WI38 (cell line): Measurements from ENCODE around the gene UTP25.
A peak's percentile ranks its signal among the peaks of the same experiment; 100 is the strongest.

Experiments
- H3K4me3 ChIP-seq: 2 replicates; pipeline ENCODE4 v1.5.1; 2011; ENCODE audit warnings: low read depth, mild to moderate bottlenecking, control low read depth, low read length
- TF ChIP-seq, protein P1 (sequence below): IDR thresholded peaks from 2 replicates; pipeline ENCODE4 v1.5.1; 2012; ENCODE audit warnings: low read depth, mild to moderate bottlenecking, control low read depth, low read length

Gene UTP25

DNA sequence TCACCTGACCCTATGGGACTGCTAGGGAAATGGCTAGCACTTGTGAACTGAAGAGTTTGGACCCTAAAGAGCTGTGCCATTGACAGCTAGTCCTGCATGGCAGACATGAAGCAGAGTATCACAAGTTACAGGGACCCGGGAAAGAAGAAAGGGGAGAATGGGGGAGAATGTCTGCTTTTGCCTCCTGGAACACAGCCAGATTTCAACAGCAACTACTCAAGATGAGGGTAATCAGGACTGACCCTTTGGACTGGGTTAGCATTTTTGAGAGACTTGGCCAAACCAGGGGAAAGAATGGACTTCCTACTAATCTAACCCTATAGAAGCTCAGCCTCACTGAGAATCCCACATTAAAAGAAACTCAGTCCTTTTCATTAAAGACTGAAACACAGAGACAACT is 8.7 kb upstream of the UTP25 start:
- TF ChIP-seq, protein P1, sequence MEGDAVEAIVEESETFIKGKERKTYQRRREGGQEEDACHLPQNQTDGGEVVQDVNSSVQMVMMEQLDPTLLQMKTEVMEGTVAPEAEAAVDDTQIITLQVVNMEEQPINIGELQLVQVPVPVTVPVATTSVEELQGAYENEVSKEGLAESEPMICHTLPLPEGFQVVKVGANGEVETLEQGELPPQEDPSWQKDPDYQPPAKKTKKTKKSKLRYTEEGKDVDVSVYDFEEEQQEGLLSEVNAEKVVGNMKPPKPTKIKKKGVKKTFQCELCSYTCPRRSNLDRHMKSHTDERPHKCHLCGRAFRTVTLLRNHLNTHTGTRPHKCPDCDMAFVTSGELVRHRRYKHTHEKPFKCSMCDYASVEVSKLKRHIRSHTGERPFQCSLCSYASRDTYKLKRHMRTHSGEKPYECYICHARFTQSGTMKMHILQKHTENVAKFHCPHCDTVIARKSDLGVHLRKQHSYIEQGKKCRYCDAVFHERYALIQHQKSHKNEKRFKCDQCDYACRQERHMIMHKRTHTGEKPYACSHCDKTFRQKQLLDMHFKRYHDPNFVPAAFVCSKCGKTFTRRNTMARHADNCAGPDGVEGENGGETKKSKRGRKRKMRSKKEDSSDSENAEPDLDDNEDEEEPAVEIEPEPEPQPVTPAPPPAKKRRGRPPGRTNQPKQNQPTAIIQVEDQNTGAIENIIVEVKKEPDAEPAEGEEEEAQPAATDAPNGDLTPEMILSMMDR, result no peak
- H3K4me3 ChIP-seq, result no peak overlapping the region

DNA sequence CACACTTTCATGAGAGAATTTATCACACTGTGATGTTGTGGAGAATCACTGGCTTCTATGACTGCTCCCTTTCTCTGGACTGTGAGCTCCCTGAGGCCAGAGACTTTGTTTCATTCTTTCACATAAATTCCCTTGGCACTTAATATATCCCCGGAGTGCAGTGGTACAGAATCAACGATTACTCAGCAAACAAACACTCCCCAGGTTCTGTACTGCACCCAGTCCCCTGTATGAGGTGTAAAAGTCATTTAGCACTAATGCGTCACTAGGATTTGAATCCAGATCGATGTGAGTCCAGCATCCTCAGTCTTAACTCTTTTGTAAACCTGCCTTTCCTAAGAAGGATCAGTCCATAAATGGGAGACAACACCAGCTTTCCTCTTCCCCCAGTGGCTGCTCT is 6.8 kb upstream of the UTP25 start:
- TF ChIP-seq, protein P1, result no peak
- H3K4me3 ChIP-seq, result no peak overlapping the region

DNA sequence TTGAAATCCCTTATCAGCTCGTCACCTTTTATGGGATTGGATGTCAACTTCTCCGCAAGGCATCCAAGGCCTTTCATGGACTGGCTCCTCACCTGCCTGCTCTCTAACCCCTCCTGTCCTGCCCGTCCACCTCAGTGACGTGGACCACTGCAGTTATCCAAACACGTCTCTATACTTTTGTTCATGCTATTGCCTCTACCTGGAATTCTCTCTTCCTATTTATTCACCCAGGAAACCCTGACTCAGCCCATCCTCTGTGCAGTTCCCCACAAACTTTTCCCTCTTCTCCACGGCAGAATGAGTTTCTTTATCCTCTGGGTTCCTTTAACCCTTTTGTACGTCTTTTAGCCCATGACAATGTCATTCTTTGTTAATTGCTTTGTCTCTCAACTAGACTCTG is 5.1 kb upstream of the UTP25 start:
- peak overlapping the region; percentile 35 for H3K4me3 ChIP-seq
- TF ChIP-seq, protein P1, result no peak

DNA sequence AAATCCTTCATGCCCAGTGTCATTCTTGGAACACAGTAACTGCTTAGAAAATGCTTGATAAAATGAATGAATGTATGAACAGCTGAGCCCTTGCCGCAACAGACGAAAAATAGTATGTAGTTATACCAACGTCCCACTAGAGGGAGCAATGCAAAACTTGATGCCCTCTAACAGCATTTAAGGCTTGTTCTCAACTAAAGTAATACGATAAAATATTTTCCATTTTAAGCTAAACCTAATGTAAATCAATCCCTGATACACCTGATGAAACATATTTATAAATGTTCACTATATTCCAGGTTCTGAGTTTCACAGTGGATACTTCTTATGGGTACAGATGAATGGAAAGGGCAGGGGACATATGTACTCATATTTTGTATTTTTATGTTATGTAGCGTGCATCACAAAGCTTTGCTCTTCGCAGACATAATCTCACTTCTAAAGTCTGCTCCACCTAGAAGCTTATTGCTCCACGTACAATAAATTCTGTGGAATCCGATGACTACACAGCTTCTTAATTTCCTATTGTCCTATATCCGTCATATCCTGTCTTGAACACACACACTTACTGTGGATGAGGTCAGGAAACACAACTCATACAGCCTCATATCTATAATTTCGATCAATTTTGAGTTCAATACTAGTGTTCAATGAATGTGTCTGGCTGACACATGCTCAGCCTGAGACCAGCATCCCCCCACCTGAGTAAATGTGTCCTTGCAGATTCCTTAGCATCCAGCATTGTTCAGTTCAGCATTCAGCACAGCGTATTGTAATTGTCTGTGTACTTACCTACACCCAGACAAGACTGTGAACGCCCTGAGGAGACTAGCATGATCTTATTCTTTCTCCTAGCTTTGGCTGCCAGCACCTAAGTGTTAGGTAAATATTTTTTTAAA is 4.4 kb upstream of the UTP25 start:
- peak overlapping the region; percentile 35 for H3K4me3 ChIP-seq

DNA sequence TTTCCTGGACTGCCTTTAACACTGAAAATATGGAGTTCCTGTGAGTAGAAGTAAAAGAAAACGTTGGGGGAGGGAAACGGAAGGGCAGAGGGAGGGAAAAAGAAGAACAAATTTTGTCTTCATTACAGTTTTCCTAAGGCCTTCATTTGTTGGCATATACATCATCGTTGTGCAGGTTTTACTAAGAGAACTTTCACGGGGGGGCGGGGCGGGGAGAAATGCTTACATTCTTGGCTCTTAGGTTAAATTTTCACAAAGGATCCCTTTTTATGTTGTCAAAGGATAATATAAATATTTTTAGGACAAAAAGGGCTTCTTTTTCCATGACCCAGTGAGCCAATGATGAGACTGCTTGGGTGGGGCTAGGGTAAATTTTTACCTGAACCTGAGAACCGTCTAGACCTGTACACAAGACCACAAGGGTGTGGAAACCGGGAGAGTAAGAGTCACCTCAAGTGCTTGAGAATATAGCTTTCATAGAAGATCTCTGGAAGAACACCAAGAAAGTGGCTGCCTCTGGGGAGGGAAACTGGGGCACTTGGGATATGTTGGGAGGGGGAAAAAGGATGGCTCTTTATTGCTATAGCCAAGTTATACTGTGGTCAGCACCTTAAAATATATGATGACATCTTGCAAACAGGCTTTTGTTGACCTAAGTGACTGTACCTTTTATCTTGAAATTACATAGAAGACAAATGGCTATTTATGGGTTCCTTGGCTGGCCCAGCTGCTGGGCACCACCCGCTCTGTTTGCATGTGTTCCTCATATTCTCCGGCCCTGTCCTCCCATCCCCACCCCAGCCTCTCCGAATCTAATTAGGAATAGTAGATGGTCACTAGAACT is 2.0 kb upstream of the UTP25 start:
- no peak overlapping the region for H3K4me3 ChIP-seq
- TF ChIP-seq, protein P1, result no peak

More for the DNA sequence above, 4.4 kb upstream of the UTP25 start:
- TF ChIP-seq, protein P1, result peak; percentile 47

DNA sequence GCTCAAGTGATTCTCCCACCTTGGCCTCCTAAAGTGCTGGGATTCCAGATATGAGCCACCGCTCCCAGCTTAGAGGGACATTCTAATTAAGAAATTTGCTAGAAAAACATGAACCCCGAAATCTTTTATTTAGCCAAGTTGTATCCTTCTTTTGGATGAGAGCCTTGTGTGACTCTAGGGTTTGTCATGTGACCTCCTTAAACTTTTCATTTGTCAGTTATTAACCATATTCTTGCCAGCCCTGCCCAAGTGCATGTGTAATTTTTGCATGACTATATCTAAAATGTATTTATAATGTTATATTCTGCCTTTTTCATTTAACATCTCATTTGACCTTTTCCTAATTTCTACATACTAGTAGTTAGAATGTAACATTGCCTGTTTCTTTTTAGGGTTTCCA is 1.9 kb downstream of the UTP25 start:
- TF ChIP-seq, protein P1, result no peak
- no peak overlapping the region for H3K4me3 ChIP-seq

DNA sequence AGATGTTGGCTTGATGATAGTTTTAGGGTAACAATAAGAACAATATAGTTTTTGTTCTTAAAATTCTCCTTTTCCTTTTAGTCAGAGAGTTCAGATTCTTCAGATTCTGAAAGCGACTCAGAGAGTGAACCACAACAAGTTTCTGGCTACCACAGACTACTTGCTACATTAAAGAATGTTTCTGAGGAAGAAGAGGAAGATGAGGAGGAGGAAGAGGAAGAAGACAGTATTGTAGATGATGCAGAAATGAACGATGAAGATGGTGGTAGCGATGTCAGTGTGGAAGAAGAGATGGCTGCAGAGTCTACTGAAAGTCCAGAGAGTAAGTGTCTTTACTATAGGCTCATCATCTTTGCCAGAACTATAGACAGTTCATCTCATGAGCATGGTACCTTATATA is 3.0 kb downstream of the UTP25 start:
- H3K4me3 ChIP-seq, result no peak overlapping the region
- TF ChIP-seq, protein P1, result no peak
